Testis (tissue), 2 donors: ENCODE measurements around the gene MSL1.

ENCODE experiments used
- CTCF ChIP-seq, 3 experiments: fragments of 450-650 bp in 2 of 3; fragments of 200-600 bp in 1 of 3; sonication (generic) in 1 of 3; IDR thresholded peaks; one replicate each; pipeline ENCODE4 v1.5.1; 2016 to 2019; ENCODE audit warnings: antibody characterized with exemption in 3 of 3, mild to moderate bottlenecking in 2 of 3, moderate library complexity in 1 of 3
- POLR2A ChIP-seq: fragments of 450-650 bp; IDR thresholded peaks from one replicate; pipeline ENCODE4 v1.6.1; 2017; ENCODE audit warnings: antibody characterized with exemption, mild to moderate bottlenecking, moderate library complexity

GRCh38 chr17:40103071-40103661, 18.6 kb upstream of the MSL1 start:
- no peak for TF ChIP-seq CTCF (IDR thresholded peaks at IDR 0.05)
- TF ChIP-seq POLR2A, result no peak
